Measurements from ENCODE around the gene ACSM3.
A peak's percentile ranks its signal among the peaks of the same experiment; 100 is the strongest.
"Not testable (repeated sequence)": the region's sequence is repeated elsewhere in the genome, so short reads cannot be mapped to it uniquely, and the experiment has no call there.

The ACSM3 gene

GRCh38 chr16:20805684-20806167, 41.9 kb downstream of the ACSM3 start:
- DNase-seq (ENCODE audit: low read depth in 2 of 2) = not testable (repeated sequence)

GRCh38 chr16:20806168-20807050, 42.6 kb downstream of the ACSM3 start, which contains the start of the genes ERI2 and REXO5:
Gene ERI2 (minus strand): TSS chr16:20806472. CDS start chr16:20806430, 42 bp downstream.
Gene REXO5 (plus strand): TSS chr16:20806527. CDS start chr16:20806954, 427 bp downstream.
- peak; percentile 43 to 50 for DNase-seq (ENCODE audit: low read depth in 2 of 2)

GRCh38 chr16:20807862-20808261, 44.0 kb downstream of the ACSM3 start:
- no peak for DNase-seq (ENCODE audit: low read depth in 2 of 2)

GRCh38 chr16:20811889-20812439, 48.1 kb downstream of the ACSM3 start:
- DNase-seq (ENCODE audit: low read depth in 2 of 2) = no peak

GRCh38 chr16:20812510-20812909, 48.7 kb downstream of the ACSM3 start:
- no peak for DNase-seq (ENCODE audit: low read depth in 2 of 2)

- no peak for DNase-seq (ENCODE audit: low read depth in 2 of 2)
Measured at GRCh38 chr16:20814784-20815183, 51.0 kb downstream of the ACSM3 start.

GRCh38 chr16:20818929-20819585, 55.2 kb downstream of the ACSM3 start:
- no peak for DNase-seq (ENCODE audit: low read depth in 2 of 2)

- DNase-seq (ENCODE audit: low read depth in 2 of 2) = no peak
Measured at GRCh38 chr16:20821682-20822081, 57.9 kb downstream of the ACSM3 start.

- no peak for DNase-seq (ENCODE audit: low read depth in 2 of 2)
Measured at GRCh38 chr16:20822521-20823325, 58.9 kb downstream of the ACSM3 start.

GRCh38 chr16:20826039-20826566, 62.3 kb downstream of the ACSM3 start:
- no peak for DNase-seq (ENCODE audit: low read depth in 2 of 2)

GRCh38 chr16:20829536-20829935, 65.7 kb downstream of the ACSM3 start:
- no peak for DNase-seq (ENCODE audit: low read depth in 2 of 2)

GRCh38 chr16:20830372-20830771, 66.6 kb downstream of the ACSM3 start:
- DNase-seq (ENCODE audit: low read depth in 2 of 2) = no peak

- no peak for DNase-seq (ENCODE audit: low read depth in 2 of 2)
Measured at GRCh38 chr16:20833086-20833485, 69.3 kb downstream of the ACSM3 start.

- DNase-seq (ENCODE audit: low read depth in 2 of 2) = no peak
Measured at GRCh38 chr16:20838240-20838639, 74.4 kb downstream of the ACSM3 start.

GRCh38 chr16:20839504-20839903, 75.7 kb downstream of the ACSM3 start:
- no peak for DNase-seq (ENCODE audit: low read depth in 2 of 2)

GRCh38 chr16:20844054-20844453, 80.2 kb downstream of the ACSM3 start:
- no peak for DNase-seq (ENCODE audit: low read depth in 2 of 2)

- DNase-seq (ENCODE audit: low read depth in 2 of 2) = no peak
Measured at GRCh38 chr16:20844588-20844987, 80.8 kb downstream of the ACSM3 start.

- no peak for DNase-seq (ENCODE audit: low read depth in 2 of 2)
Measured at GRCh38 chr16:20846030-20846429, 82.2 kb downstream of the ACSM3 start.

GRCh38 chr16:20846551-20846950, 82.7 kb downstream of the ACSM3 start:
- DNase-seq (ENCODE audit: low read depth in 2 of 2) = no peak

All from stimulated activated CD8-positive, alpha-beta memory T cell treated with anti-CD3 and anti-CD28 coated beads, Interleukin-7, amount 100 ng/mL, for 1 hour (primary cell).